NCI-H460 (cell line): ENCODE data around the gene ABCB11. TPM values are rescaled to one million over a fixed set of nuclear protein-coding genes. Genes with fewer than 3 reads are reported as not detected.

Experiments used
- DNase-seq: peaks from one replicate; pipeline ENCODE4 v3.0.0-alpha.2; 2016; ENCODE audit warnings: low read depth; ENCODE audit errors: extremely low read depth
- total RNA-seq: library from RNA; depleted of rRNA; stranded (reverse); fragments of >200 nt; shearing (Covaris generic); gene quantifications from 2 replicates; pipeline ENCODE4 v1.2.3, GENCODE V29; 2014

Gene ABCB11
- total RNA-seq, 1 experiment from 2014 or later: not detected

DNA sequence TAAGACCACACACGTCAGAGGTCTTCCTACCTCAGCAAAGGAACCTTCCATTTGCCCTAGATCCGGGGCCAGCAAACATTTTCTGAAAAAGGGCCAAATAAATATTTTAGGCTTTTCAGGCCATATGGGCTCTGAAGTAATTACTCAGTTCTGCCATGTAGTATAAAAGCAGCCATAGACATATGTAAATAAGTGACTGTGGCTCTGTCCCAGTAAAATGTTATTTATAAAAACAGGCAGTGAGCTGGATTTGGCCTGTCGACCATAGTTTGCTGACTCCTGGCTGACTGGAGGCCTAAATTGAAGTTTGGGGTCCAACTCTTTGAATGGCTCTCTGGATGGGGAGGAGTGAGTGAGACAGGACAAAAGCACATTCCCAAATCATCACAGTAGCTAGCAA is 49.5 kb downstream of the ABCB11 start:
- DNase-seq: no peak

DNA sequence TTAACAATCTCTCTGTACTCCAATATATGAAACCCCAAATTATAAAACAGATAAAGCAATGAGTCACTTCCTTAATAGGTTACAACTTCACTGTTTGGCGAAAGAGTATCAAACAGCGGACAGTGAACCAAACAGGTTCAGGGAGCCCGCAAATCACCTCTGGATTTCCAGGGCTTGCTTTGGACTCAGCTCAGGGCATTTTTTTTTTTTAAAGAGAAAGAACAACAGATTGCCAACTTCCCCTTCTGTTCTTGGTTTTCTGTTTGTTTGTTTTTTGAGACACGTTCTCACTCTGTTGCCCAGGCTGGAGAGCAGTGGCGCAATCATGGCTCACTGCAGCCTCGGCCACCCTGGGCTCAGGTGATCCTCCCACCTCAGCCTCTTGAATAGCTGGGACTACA is 52.7 kb downstream of the ABCB11 start:
- no peak for DNase-seq

DNA sequence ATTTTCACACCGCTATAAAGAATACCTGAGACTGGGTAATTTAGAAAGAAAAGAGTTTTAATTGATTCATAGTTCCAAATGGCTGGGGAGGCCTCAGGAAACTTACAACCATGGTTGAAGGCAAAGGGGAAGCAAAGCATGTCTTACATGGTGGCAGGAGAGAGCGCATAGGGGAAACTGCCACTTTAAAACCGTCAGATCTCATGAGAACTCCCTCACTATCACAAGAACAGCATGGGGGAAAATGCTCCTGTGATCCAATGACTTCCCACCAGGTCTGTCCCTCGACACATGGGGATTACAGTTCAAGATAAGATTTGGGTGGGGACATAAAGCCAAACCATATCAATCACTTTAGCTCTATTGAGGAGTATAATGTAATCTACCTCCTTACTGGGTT is 53.5 kb downstream of the ABCB11 start:
- no peak for DNase-seq

- DNase-seq: no peak
Measured at GRCh38 chr2:168976034-168976654, 55.0 kb downstream of the ABCB11 start.

DNA sequence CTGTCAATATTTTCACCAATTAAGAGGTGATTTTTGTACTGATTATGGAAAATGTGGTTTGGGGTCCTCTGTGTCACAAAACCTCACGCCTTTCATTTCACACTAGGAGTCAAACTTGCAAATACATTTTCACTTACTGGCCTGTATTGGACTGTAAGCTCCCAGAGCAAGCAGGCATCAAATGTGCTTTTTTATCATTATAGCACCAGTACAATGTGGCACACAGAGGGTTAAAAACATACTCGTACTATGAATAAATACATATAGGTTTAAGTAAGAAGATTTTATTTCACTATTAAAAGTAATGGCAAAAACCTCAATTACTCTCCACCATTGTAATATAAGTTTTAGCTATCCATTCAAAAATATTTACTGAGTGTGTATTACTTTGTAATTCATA is 56.7 kb downstream of the ABCB11 start:
- no peak for DNase-seq

- no peak for DNase-seq
Measured at GRCh38 chr2:168971261-168971660, 59.9 kb downstream of the ABCB11 start.

GRCh38 chr2:168970711-168971233 is 60.4 kb downstream of the ABCB11 start:
- DNase-seq: no peak

DNA sequence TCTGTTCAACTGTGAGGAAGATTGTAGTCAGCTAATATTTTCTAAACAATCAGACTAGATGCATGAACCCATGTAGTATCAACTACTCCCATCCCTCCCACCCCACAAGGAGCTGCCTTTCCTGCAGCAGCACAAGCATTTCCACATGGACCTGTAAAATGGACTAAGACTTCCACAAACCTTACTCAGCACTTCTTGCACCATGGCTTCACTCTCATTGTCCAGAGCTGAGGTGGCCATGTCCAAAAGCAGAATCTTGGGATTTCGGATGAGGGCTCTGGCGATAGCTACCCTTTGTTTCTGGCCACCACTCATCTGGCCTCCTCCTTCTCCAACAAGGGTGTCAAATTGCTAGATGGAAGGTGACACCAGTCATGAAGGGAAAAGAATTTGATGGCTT is 61.3 kb downstream of the ABCB11 start:
- no peak for DNase-seq

- DNase-seq: no peak
Measured at GRCh38 chr2:168968342-168968741, 62.8 kb downstream of the ABCB11 start.

- no peak for DNase-seq
Measured at GRCh38 chr2:168964251-168964807, 66.8 kb downstream of the ABCB11 start.

GRCh38 chr2:168962636-168963035 is 68.5 kb downstream of the ABCB11 start:
- DNase-seq: no peak

DNA sequence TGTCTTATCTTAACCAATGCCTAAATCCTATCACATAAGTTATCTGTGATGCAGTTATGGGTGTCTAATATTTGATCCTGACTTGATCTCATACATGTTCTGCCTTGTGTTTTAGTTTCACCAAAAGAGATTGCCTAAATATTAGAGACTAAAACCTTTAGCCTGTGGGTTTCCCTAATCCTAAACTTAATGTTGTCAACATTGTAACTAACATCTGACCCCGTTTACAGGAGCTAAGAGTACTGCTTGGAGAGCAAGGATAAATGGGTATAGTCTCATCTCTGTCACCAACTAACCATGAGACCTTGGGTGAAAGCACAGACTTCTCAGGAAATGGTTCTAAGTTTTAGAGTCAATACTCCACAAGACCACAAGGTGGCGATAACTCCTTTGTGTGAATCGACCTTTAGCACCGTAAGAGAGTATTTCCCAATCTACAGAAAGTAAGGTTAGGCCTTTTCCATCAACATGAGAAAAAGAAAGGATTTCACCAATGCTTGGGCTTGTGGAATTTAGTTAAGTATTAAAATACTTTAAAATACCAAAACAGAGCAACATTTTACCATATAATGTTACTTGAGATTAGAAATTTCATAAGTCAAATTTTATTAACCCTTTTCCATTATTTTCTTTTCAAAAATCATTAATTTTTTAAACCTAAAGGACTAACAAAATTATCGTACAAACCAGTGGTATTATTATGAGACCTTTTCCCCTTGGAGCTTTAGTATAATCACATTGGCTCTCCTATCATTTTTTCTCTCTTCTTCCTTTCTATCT is 69.5 kb downstream of the ABCB11 start:
- peak; percentile 79 for DNase-seq

DNA sequence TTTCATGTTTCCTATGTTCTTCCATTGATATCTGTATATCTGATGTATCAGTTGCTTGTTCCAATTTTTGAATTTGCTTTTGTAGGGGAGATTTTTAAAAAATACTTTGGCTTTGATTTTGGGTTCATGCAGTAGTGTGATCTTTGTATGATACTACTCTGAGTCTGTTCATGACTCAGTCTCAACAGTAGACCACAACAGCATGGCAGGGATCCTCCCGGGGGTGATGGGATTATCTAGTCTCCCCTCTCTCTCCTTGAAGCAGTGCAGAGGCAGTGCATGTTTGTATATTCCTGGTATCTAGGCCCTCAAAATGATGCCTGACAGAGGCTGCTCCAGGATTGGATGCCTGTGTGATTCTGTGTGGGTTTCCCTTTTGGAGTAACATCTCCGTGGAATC is 74.7 kb downstream of the ABCB11 start:
- no peak for DNase-seq

GRCh38 chr2:168955321-168955720 is 75.8 kb downstream of the ABCB11 start:
- no peak for DNase-seq

- no peak for DNase-seq
Measured at GRCh38 chr2:168954256-168954655, 76.9 kb downstream of the ABCB11 start.

DNA sequence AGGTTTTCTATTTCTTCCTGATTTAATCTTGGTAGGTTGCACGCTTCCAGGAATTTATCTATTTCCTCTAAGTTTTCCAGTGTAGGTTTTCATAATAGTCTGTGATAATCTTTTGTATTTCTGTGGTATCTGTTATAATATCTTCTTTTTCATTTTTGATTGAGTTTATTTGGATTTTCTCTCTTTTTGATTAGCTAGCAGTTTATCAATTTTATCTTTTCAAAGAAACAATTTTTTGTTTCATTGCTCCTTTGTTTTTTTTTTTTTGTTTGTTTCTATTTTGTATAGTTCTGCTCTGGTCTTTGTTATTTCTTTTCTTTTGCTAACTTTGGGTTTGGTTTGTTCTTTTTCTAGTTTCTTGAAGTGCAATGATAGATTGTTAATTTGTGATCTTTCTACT is 78.7 kb downstream of the ABCB11 start:
- no peak for DNase-seq

- no peak for DNase-seq
Measured at GRCh38 chr2:168951871-168952270, 79.3 kb downstream of the ABCB11 start.

GRCh38 chr2:168949324-168949723 is 81.8 kb downstream of the ABCB11 start:
- no peak for DNase-seq

DNA sequence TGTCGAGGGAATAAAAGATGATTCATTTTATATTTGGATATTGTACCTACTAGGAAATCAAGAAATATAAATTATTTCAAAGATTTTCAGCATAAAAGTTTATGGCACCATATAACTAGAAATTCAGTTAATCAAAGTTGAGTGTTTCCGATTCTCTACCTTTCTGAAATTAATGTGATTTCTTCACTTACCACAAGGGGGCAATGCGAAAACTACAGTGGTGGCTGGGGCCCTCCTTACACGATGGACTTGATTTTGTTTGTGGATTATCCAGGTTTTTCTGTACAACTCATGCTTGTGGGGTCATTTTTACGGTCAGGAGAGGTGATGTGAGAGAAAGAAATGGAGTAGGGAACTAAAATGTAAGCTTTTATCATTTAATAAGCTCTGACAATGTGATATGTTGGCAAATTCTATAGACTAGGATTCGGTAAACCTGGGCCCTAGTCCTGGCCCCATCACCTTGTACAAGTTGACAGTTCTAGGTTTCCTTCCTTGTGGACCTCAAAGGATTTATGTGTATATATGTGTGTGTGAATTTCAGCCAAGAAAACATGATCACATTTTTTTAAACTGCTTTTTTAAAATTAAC is 82.4 kb downstream of the ABCB11 start:
- peak; percentile 21 for DNase-seq

GRCh38 chr2:168945508-168945907 is 85.6 kb downstream of the ABCB11 start:
- no peak for DNase-seq

DNA sequence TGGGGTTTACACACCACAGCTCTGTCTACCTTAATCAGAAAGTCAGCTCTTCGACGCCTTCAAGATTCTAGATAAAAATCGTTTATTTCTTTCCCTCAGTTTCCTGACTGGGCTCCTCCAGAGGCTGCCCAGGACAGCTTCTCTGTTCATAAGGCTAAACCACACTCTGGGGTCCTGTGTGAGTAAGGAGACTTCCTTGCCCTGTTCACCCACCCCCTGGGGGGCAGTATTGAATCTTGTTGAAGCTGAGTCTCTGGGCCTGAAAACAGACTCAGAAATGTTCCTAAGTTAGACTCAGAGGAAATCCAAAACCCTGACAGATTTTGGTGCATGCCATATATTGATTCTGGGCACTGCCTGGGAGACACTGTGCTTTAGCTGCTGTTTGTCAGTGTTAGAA is 87.1 kb downstream of the ABCB11 start:
- no peak for DNase-seq

DNA sequence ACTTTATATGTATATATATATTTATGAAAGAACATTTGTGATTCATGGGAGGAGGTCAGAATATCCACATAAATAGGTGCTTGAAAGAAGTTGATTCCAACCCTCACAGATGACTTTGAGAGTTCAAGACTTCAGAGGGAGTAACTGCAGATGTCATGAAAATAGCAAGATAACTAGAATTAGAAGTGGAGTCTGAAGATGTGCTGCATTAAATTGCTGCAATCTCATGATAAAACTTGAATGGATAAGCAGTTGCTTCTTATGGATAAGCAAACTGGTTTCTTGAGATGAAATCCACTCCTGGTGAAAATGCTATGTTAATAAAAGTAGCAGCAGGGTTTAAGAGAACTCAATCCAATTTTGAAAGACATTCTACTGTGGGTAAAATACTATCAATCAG is 89.8 kb downstream of the ABCB11 start:
- DNase-seq: no peak
